H1 (cell line): ENCODE data around the gene ISM1. TPM values are rescaled to one million over a fixed set of nuclear protein-coding genes. Genes with fewer than 3 reads are reported as not detected.

Experiments used
- CTCF ChIA-PET: fragments of 300-600 bp; sonication (Branson Sonifier 250); formaldehyde crosslinking; loops from one replicate; lab custom pipeline; 2021; ENCODE audit not compliant: partially characterized antibody; lab: Charles Lee
- POLR2A ChIA-PET: fragments of 300-600 bp; sonication (Branson Sonifier 250); formaldehyde crosslinking; loops from one replicate; lab custom pipeline; 2021; ENCODE audit warnings: inconsistent platforms; ENCODE audit not compliant: partially characterized antibody; lab: Charles Lee
- DNase-seq, 2 experiments: peaks; one replicate each; pipeline versions ENCODE4 v3.0.0 to v3.0.0-alpha.2; 2010 to 2022; ENCODE audit warnings: low spot score in 2 of 2, low read depth in 1 of 2, mixed read lengths in 1 of 2
- FAIRE-seq: peaks from 2 replicates; lab custom pipeline; 2011; peaks lifted over from hg19 to GRCh38; lab: Jason Lieb, UNC
- H2AFZ ChIP-seq: 2 replicates; pipeline ENCODE4 v1.8.1; 2012; ENCODE audit warnings: low read length, inconsistent platforms
- H2AK5ac ChIP-seq: 2 replicates; pipeline ENCODE4 v1.6.1; 2013; ENCODE audit warnings: low read depth, low read length
- H2BK120ac ChIP-seq: replicated peaks from 2 replicates; pipeline ENCODE3; 2013; ENCODE audit warnings: low read depth, low read length, inconsistent platforms
- H2BK12ac ChIP-seq: 2 replicates; pipeline ENCODE4 v1.6.1; 2013; ENCODE audit warnings: low read depth, low read length
- H2BK15ac ChIP-seq: 2 replicates; pipeline ENCODE4 v1.6.1; 2013; ENCODE audit warnings: low read length
- H2BK20ac ChIP-seq: 2 replicates; pipeline ENCODE4 v1.6.1; 2013; ENCODE audit warnings: low read length
- H2BK5ac ChIP-seq: 2 replicates; pipeline ENCODE4 v1.6.1; 2013; ENCODE audit warnings: low read depth, low read length
- H3K14ac ChIP-seq: 2 replicates; pipeline ENCODE4 v1.6.1; 2013; ENCODE audit warnings: inconsistent platforms; ENCODE audit not compliant: insufficient read length
- H3K18ac ChIP-seq: 2 replicates; pipeline ENCODE4 v1.6.1; 2013; ENCODE audit warnings: low read length; ENCODE audit errors: extremely low read depth
- H3K23ac ChIP-seq: 2 replicates; pipeline ENCODE4 v1.6.1; 2013; ENCODE audit warnings: inconsistent platforms; ENCODE audit not compliant: insufficient read length
- H3K23me2 ChIP-seq: 2 replicates; pipeline ENCODE4 v1.6.1; 2013; ENCODE audit warnings: low read depth, low read length
- H3K27ac ChIP-seq: 2 replicates; pipeline ENCODE4 v1.6.1; 2011; ENCODE audit warnings: low read depth, low read length, inconsistent platforms
- H3K27me3 ChIP-seq, 4 experiments: replicated peaks in 1 of 4; 1 replicate in 1 of 4; 2 replicates in 3 of 4; pipeline versions ENCODE4 v1.6.1 to v1.8.1; 2011 to 2013; ENCODE audit warnings: low read length in 3 of 4, mild to moderate bottlenecking in 3 of 4, inconsistent platforms in 2 of 4, mixed read lengths in 2 of 4, moderate library complexity in 1 of 4; ENCODE audit not compliant: control insufficient read depth in 3 of 4, insufficient read depth in 3 of 4; ENCODE audit errors: extremely low read depth in 1 of 4
- H3K36me3 ChIP-seq, 4 experiments: 2 replicates each; pipeline versions ENCODE4 v1.6.1 to v1.8.1; 2011 to 2013; ENCODE audit warnings: mild to moderate bottlenecking in 4 of 4, low read length in 3 of 4, moderate library complexity in 2 of 4, control low read depth in 1 of 4, inconsistent platforms in 1 of 4; ENCODE audit not compliant: insufficient read depth in 4 of 4, control insufficient read depth in 2 of 4
- H3K4ac ChIP-seq: replicated peaks from 2 replicates; pipeline ENCODE3; 2013; ENCODE audit warnings: low read length, low read depth, mixed read lengths, inconsistent platforms; ENCODE audit not compliant: insufficient read length
- H3K4me1 ChIP-seq, 4 experiments: replicated peaks in 1 of 4; 1 replicate in 1 of 4; 2 replicates in 3 of 4; pipeline versions ENCODE4 v1.6.1 to v1.8.1; 2011 to 2013; ENCODE audit warnings: low read length in 3 of 4, inconsistent platforms in 2 of 4, mixed read lengths in 1 of 4; ENCODE audit not compliant: insufficient read depth in 4 of 4, control insufficient read depth in 3 of 4
- H3K4me2 ChIP-seq, 2 experiments: 2 replicates each; pipeline versions ENCODE4 v1.6.1 to v1.8.1; 2011 to 2013; ENCODE audit warnings: low read depth in 2 of 2, low read length in 2 of 2, control low read depth in 1 of 2, inconsistent platforms in 1 of 2, mild to moderate bottlenecking in 1 of 2; ENCODE audit not compliant: insufficient read depth in 1 of 2
- H3K4me3 ChIP-seq, 4 experiments: fragments of 200-600, 300-600 bp in 1 of 4; sonication (generic), shearing (Covaris generic), sonication (Bioruptor Twin) in 1 of 4; 2 replicates each; pipeline versions ENCODE4 v1.5.1 to v1.8.1; 2011 to 2016; ENCODE audit warnings: low read length in 4 of 4, low read depth in 3 of 4, control low read depth in 2 of 4, inconsistent platforms in 2 of 4, mild to moderate bottlenecking in 2 of 4, mixed read lengths in 1 of 4, moderate library complexity in 1 of 4; ENCODE audit not compliant: insufficient read depth in 2 of 4; ENCODE audit errors: extremely low read depth in 1 of 4
- H3K56ac ChIP-seq: replicated peaks from 2 replicates; pipeline ENCODE3; 2013; ENCODE audit warnings: low read depth, mild to moderate bottlenecking, mixed read lengths, low read length, inconsistent platforms; ENCODE audit not compliant: insufficient read length
- H3K79me1 ChIP-seq: 2 replicates; pipeline ENCODE4 v1.6.1; 2013; ENCODE audit warnings: low read depth, low read length, control low read depth
- H3K79me2 ChIP-seq, 2 experiments: 2 replicates each; pipeline versions ENCODE4 v1.6.1 to v1.8.1; 2012 to 2013; ENCODE audit warnings: low read length in 2 of 2, mild to moderate bottlenecking in 2 of 2, inconsistent platforms in 1 of 2; ENCODE audit not compliant: insufficient read depth in 2 of 2, control insufficient read depth in 1 of 2
- H3K9ac ChIP-seq, 4 experiments: replicated peaks in 1 of 4; 1 replicate in 1 of 4; 2 replicates in 3 of 4; pipeline versions ENCODE4 v1.6.1 to v1.8.1; 2011 to 2013; ENCODE audit warnings: low read depth in 3 of 4, low read length in 3 of 4, control low read depth in 2 of 4, mild to moderate bottlenecking in 2 of 4, moderate library complexity in 2 of 4, inconsistent platforms in 1 of 4; ENCODE audit errors: extremely low read depth in 1 of 4
- H3K9me3 ChIP-seq, 2 experiments: 2 replicates each; pipeline versions ENCODE4 v1.6.1 to v1.8.1; 2012 to 2013; ENCODE audit warnings: mild to moderate bottlenecking in 2 of 2, moderate library complexity in 2 of 2, control low read depth in 1 of 2, inconsistent platforms in 1 of 2, low read depth in 1 of 2, low read length in 1 of 2, mixed read lengths in 1 of 2; ENCODE audit not compliant: insufficient read depth in 2 of 2
- H4K20me1 ChIP-seq, 2 experiments: replicated peaks in 1 of 2; 2 replicates each; pipeline versions ENCODE3 to v1.8.1; 2011 to 2013; ENCODE audit warnings: inconsistent platforms in 2 of 2, low read length in 2 of 2, mild to moderate bottlenecking in 1 of 2; ENCODE audit not compliant: insufficient read depth in 2 of 2, control insufficient read depth in 1 of 2
- H4K5ac ChIP-seq: 2 replicates; pipeline ENCODE4 v1.6.1; 2013; ENCODE audit warnings: low read length, low read depth, mixed read lengths, inconsistent platforms; ENCODE audit not compliant: insufficient read length
- H4K8ac ChIP-seq: 2 replicates; pipeline ENCODE4 v1.8.0; 2013; ENCODE audit warnings: mild to moderate bottlenecking, moderate library complexity, low read length, inconsistent platforms; ENCODE audit not compliant: insufficient read depth; ENCODE audit errors: extremely low read depth
- H4K91ac ChIP-seq: replicated peaks from 2 replicates; pipeline ENCODE3; 2013; ENCODE audit warnings: low read length, mixed read lengths, inconsistent platforms; ENCODE audit not compliant: insufficient read length
- WGBS, 2 experiments: shearing (Covaris generic) in 1 of 2; methylation state at CpG; one replicate each; pipeline versions ENCODE4 v1.1.6 to v1.1.7; 2013 to 2015; ENCODE audit warnings: low lambda C conversion rate in 2 of 2, mixed read lengths in 2 of 2, inconsistent platforms in 1 of 2, low coverage in 1 of 2, missing lambda C conversion rate in 1 of 2; ENCODE audit not compliant: insufficient replicate concordance in 2 of 2, insufficient coverage in 1 of 2, insufficient read length in 1 of 2; ENCODE audit errors: extremely low coverage in 1 of 2, missing lambda C conversion rate in 1 of 2; 5-methylcytosine and 5-hydroxymethylcytosine counted together
- polyA plus RNA-seq, 7 experiments: library from polyadenylated mRNA; depleted of rRNA in 3 of 7; stranded (reverse) in 5 of 7; unstranded in 2 of 7; fragments of >200 nt in 5 of 7; fragments of 200-250 nt in 2 of 7; gene quantifications; 1 replicate in 5 of 7; 2 replicates in 1 of 7; 4 replicates in 1 of 7; pipeline versions ENCODE4 v1.2.1 to v1.2.3, GENCODE V29; 2011 to 2013; ENCODE audit warnings: missing spikeins in 2 of 7, mixed read lengths in 2 of 7
- total RNA-seq: library from RNA; stranded (reverse); fragmentation: NEBNext Ultra II Directional; extraction: Animal tissue kit (Norgen Biotek cat#: 25700); gene quantifications from 2 replicates; pipeline ENCODE4 v1.2.1, GENCODE V29; 2021

ISM1 gene
- total and polyA plus RNA-seq, 2 of the 8 experiments (the other 6 are each of a cell fraction or from before 2014, with no cell fraction given), result 0.62 to 0.97 TPM

DNA sequence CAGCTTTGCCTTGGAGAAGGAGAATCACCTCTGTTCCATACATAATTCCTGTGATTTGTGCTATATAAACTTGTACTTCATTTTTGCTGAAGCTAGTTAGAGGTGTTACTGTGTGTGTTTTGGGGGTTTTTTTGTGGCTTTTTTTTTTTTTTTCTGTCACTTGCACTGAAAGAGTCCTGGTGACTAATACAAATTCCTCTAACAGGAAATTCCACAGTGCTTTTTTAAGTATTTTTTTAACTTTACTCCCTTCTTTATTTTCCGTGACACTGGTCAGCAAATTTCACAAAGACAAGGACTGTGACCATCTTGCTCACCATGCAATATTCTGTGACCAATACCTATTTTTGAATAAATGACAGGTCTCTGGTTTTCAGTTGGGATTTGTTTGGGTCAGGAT lies 110.5 kb downstream of the ISM1 start:
- Histone ChIP-seq H2BK12ac (no peak overlapping the region), H3K79me2 (no peaks in the 10 kb centered on the region), H2AFZ (no peak overlapping the region), H3K23me2 (no peaks in the 10 kb centered on the region; the same call in 1 of the 2 replicates), H3K9me3 (0 out of 4 replicates have a peak, but pooled peaks cover 0 to 2% of the 10 kb centered on the region in 2 experiments), H3K4me3 (no peak overlapping the region), H4K20me1 (no peaks in the 10 kb centered on the region), H2BK20ac (no peak overlapping the region), H4K8ac (no peak overlapping the region), H3K18ac (no peak overlapping the region), H3K27ac (no peak overlapping the region), H2BK5ac (no peak overlapping the region), H3K23ac (no peak overlapping the region), H3K56ac (no peak overlapping the region), H4K5ac (no peak overlapping the region), H3K4ac (no peak overlapping the region), H4K91ac (no peak overlapping the region), H3K4me2 (no peak overlapping the region), H2AK5ac (no peak overlapping the region), H3K14ac (no peak overlapping the region), H3K79me1 (no peaks in the 10 kb centered on the region), H3K36me3 (no peaks in the 10 kb centered on the region), H2BK15ac (no peak overlapping the region), H3K27me3 (no peaks in the 10 kb centered on the region), H3K4me1 (no peaks in the 10 kb centered on the region), H3K9ac (no peak overlapping the region), H2BK120ac (no peak overlapping the region)
- WGBS, 2 experiments, result 69% methylated on average over 1 of the region's 1 CpG; no CpG with 5 or more reads in 1 of the 2 experiments
- ChIA-PET CTCF (interaction anchor here (1.7 to 4.0 kb wide), 3 partner anchors 29 to 215 kb away, joined by 3 to 19 read pairs (median 6); no protein-coding TSS in a partner anchor), POLR2A (no interaction called here)
- DNase-seq (no peak), FAIRE-seq (no peak)
